CD4-positive, alpha-beta T cell treated with Interleukin-2 at 100 ng/mL for 4 hours (primary cell): ENCODE results near the gene NFILZ.

Experiments
- DNase-seq: peaks from one replicate; pipeline ENCODE4 v3.0.0-alpha.2; 2020; ENCODE audit warnings: low spot score

The NFILZ gene

DNA sequence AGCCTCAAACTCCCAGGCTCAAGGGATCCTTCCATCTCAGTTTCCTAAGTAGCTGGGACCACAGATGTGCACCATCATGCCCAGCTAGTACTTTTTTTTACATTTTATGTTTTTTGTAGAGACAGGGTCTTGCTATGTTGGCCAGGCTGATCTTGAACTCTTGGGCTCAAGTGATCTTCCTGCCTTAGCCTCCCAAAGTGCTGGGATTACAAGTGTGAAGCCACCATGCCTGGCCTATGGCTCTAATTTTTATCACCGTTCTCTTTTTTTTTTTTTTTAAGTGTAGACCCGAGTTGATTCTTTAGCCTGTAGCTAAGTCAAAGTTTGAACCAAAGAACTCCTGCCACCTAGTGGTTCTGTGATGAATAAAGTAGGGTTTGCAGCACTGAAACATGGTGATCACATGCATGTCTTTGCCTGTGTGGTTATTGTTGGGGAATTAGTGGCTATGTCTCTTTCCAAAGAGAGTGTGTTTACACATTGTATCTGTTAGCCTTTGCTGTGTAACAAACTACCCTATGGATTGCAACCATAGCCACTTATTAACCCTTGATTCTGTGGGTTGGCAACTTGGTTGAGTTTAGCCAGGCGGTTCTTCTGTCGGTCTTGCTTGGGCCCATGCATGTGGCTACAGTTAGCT, 11.6 kb downstream of the NFILZ start:
- peak; percentile 58 for DNase-seq

DNA sequence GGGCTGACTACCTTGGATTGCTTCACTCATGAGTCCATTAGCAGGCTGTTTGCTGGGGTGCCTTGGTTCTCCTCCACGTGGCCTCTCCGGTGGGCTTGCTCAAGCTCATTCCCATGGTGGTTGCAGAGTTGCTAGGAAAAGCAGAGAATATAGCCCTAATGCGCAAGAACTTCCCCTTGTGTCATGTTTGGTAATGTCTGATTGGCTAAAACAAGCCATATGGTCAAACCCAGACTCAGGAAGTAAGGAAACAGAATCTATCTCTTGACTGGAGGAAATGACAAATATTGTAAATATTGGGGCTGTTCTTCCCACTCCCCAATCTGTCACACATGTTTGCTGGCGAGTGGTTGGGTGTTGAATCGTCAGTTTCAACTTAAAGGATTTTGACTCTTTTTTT, 12.1 kb downstream of the NFILZ start:
- no peak for DNase-seq

DNA sequence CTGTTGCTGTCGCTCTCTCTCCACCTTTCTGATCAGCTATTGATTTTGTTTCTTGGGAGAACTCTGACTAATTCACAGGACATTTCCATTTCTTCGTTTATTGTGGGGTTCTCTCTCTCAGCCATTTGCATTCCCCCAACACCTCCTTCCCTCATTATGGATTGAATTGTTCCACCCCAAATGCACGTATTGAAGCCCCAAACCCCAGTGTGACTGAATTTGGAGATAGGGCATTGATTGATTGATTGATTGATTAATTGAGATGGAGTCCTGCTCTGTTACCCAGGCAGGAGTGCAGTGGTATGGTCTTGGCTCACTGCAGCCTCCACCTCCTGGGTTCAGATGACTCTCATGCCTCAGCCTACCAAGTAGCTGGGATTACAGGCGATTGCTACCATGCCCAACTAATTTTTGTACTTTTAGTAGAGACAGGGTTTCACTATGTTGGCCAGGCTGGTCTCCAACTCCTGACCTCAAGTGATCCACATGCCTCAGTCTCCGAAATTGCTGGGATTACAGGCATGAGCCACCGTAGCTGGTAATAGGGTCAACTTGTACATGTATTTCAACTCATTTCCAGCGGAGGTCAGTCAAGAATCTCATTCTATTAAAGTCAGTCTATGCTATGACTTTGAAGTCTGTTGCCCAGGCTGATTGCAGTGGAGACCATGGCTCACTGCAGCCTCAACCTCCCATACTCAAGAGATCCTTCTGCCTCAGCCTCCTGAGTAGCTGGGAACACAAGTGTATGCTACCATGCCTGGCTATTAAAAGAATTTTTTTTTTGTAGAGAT, 13.6 kb downstream of the NFILZ start:
- no peak for DNase-seq

DNA sequence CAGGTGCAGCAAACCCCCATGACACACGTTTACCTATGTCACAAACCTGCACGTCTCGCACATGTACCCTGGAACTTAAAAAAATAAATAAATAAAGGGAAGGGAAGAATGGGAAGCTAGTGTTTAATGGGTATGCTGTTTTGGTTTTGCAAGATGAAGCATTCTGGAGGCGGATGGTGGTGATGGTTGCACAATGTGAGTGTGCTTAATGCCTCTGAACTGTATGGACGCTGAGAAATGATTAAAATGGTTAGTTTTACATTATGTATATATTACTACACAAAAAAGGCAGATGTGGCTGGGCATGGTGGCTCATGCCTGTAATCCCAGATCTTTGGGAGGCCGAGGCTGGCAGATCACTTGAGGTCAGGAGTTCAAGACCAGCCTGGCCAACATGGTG, 17.8 kb downstream of the NFILZ start:
- no peak for DNase-seq

DNA sequence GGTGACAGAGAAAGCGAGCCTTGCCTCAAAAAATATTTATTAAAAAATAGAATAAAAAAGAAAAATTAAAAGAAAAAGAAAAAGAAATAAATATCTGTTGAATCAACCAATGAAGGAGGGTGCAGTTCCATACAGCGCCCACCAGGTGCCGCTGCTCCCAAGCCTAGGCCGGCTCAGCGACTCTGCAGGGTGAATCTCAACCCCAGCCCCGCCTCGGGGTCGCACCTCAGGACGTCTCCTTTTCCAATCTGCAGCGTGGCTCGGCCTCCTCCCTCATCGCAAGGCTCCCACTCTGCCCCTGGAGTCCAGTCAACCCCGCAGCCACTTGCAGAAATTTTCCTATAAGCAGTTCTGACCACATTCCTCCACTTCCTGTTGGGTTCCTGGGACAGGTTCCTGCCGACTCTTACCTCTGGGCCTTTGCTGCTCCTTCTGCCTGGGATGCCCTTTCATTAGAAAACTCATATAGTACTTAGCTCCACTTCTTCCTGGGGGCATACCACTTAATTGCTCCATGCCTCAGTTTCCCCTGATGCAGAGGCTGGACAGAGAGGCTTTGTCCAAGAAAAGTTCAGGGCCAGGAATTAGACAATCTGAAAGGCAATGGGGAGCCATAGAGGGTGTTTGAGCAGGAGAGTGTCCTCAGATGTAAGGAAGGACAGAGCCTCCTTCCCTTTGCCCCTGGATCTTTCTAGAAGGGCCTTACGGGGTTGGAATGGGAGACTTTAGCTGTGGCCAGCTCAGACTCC, 24.3 kb downstream of the NFILZ start:
- peak; percentile 68 for DNase-seq

DNA sequence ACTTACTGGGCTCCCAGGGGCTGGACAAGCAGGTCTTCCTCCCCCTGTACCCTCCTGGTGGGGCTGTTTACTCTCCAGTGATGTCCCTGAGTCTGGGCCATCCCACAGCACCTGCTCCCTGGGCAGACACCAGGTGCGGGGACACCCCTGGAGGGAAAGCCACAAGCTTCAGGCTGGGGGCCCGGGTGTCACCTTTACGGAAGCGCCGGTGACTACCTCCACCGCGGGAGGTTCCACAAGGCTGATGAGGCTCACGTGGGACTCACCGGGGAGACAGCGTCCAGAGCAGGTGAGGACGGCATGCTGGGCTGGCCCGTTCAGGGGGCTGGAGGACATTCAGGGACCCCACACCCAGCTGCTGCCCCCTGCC, 24.9 kb downstream of the NFILZ start:
- DNase-seq: peak; percentile 37

DNA sequence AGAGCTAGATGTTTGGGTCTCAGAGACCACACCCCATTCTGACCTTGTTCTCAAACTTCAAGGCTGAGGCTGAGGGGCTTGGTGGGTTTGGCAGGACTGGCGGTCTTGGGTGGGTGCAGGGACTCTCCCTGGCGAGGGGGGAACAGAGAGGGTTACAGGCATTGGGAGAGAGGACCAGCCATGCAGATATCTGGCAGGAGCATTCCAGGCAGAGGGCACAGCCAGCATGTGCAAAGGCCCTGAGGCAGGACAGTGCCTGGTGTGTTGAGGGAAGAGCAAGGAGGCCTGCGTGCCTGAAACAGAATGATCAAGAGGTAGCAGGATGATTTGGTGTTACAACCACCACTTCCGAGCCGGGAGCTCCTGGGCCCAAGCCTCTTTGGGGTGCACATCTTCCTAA, 27.4 kb downstream of the NFILZ start:
- no peak for DNase-seq

DNA sequence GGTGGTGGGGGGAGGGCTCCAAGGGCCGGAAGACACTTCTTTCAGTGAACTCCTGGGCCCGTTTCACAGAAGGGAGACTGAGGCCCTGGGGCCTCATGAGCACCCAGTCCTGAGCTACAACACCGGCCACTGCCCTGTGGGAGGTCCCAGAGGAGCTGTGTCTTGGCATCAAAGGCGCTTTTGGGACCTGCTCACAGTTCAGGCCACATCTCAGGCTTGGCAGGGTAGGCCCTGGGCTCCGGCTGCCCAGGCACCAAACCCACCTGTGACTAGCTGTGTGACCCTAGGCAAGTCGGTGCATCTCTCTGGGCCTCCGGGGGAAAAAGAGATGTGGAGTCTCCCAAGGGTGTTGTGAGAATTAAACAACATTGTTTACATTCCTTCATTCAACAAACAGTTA, 29.5 kb downstream of the NFILZ start:
- no peak for DNase-seq

DNA sequence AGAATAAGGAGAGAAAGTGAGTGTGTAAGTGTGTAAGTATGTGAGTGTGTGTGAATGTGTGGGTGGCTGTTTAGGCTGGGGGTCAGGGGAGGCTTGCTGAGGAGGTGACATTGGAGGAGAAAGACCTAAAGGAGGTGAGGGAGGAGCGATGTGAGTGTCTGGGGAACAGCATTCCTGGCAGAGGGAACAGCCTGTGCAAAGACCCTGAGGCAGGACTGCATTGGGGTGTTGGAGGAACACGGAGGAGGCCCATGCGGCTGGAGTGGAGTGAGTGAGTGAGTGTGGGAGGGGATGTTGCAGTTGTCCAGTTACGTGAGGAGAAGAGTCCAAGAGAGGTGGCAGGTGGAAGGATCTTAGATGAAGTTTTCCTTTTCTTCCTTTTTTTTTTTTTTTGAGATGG, 31.8 kb downstream of the NFILZ start:
- DNase-seq: no peak

DNA sequence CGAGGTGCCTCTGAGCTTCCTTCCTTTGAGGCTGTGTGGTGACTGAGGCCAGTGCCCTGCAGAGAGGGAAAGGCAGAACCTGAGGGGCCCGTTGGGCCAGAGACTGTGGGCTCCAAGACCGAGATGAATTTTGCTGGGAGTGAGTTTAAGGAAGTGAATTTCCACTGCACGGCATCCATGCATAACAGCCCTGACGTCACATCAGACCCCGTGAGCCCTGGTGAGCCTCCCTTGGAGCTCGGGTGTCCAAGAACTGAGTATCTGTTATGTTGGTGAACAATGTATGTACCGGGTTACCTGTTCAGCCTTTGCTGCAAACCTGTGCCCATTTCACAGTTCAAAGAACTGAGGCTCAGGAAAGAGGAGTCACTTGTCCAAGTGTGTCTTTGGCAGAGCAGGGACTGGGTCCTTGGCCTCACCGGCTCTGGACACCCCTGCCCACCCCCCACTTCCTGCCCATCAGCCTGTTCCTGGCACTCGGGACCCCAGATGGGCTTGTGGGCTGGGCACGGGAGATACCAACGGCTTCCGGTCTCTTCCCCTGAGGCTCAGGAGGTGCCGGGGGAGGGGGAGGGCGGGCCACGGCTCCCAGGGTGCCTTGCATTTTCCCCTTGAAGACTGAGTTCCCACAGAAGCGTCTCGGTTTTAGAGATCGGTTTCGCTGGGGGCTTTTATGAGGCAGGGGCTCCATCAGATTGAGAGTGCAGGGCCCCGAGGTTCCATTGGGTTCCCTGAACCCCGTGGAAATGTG, 33.7 kb downstream of the NFILZ start:
- DNase-seq: peak; percentile 22

DNA sequence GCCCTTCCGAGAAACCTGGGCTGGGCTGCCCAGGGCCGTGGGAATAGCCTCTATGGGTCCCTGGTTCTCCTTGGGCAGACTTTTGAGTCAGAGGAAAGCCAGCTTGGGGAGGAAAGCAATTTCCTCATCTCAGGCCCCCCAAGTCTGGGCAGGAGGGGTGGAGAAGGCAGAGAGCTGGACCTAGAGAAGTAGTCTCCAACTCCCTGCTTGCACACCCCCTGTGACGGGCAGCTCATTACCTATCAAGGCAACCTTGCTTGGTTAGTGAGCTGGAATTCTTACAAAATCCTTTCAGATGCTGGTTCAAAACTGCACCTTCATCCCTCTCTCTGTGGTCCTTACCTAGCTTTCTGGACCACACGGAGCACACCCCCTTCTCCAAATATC, 34.2 kb downstream of the NFILZ start:
- DNase-seq: no peak

DNA sequence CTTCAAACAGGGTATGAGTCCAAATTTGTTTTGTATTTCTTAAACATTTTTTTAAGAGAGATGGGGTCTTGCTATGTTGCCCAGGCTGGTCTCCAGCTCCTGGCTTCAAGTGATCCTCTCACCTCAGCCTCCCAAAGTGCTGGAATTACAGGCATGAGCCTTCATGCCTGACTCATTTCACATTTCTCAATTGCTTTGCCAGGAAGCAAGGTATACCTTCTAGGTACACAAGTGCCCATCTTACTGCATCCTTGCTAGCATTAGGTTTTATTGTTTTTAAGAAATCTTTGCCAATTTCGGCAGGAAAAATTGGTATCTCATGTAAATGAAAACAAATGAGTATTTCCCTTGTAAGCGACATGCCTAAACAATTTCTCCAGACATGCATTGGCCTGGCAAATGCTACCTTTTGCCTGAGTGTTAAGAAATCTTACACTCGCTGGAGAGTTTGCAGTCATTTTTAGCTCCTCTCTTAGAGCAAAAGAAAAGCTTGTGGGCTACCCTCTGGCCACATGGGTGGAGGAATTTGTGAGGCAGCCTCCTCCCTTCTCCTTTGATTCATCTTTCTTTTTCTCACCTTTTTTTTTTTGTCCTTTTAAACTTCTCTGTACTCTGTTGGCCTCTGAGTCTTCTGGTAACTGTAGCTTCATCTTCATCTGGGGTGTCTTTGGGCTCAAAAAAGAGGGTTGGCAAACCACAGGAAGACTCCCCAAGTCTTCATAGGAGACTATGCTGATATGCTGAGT, 35.2 kb downstream of the NFILZ start:
- DNase-seq: no peak

DNA sequence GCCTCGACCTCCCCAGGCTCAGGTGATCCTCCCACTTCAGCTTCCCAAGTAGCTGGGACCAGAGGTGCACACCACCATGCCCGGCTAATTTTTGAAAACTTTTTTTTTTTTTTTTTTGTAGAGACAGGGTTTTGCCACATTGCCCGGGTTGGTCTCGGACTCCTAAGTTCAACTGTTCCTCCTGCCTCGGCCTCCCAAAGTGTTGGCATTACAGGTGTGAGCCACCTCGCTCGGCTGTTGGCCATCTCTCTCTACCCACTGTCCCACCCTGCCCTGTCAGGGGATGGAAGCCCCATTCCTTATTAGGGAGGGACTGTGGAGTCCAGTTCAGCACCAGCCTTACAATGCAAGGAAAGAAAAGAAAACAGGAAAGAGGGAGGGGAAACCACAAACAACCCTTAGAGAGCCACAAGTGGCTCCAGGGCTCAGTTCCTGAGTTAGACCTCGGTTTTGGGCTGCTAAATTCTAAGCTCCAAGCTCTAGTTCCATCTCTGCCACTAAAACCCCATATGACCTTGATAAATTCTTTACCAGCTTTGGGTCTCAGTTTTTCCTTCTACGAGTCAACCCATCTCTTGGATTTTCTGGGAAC, 36.5 kb downstream of the NFILZ start:
- no peak for DNase-seq

DNA sequence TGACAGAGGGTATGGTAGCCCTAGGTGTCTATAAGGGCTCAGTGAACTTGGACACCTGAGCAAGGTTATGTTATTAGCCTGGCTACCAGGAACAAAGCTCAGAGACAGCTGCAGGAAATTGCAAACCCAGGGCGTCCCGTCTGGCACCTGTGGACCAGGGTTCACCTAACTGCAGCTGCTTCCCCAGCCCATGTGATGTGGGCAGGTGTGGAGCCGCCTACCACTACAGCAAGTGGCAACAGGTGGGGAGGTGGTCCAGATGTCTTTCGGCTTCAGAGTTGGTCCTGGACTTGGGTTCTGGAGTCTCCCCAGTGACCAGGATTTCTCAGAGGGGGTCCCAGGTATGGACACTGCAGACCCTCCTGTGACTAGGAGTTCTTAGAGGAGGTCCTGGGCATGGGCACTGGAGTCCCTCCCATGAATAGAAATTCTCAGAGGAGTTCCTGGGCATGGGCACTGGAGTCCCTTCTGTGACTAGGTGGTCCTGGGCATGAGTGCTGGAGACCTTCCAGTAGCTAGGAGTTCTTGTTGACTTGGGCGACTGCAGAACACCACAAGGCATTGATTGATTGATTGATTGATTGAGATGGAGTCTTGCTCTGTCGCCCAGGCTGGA, 43.0 kb downstream of the NFILZ start:
- DNase-seq: no peak

DNA sequence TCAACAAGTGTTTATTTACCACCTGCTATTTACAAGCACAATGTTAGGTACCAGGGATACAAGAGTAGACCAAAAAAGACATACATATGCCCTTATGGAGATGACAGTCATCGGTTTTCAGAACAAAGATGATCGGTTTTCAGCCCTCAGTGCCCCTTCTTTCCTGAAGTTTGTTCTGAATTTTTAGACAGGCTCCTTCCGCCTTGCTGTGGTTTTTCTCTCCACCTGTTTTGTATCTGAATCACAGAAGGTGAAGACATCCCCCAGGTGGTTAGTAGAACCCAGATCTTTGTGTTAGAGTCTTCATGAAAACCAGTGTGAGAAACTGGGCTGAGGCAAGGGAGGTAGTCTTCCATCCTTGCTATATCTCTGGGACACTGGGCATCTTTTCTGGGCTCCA, 44.6 kb downstream of the NFILZ start:
- DNase-seq: no peak

DNA sequence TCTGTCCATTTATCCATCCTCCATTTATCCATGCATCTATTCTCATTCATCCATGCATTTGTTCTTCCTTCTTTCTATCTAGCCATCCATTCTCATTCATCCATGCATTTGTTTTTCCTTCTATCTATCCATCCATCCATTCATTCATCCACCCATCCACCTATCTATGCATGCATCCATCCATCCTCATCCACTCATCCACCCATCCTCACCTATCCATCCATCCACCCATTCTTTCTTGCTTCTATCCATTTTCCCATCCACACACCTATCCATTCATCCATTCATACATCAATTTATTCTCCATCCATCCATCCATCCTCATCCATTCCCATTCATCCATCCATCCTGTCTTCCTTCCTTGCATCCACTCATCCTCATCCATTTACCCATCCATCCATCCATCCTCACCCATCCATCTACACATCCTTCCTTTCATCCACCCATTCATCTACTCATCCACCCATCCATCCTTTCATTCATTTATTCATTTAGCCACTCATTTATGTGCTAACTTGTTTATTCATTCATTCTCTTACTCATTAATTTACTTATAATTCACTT, 47.9 kb downstream of the NFILZ start:
- no peak for DNase-seq
